MM.1S (cell line): ENCODE results near the gene PDSS2.

Experiments
- DNase-seq: peaks from one replicate; pipeline ENCODE4 v3.0.0-alpha.2; 2015
- H2AFZ ChIP-seq: fragments of 300-600 bp; sonication (generic); 2 replicates; pipeline ENCODE4 v1.6.0; 2016; ENCODE audit warnings: antibody characterized with exemption, low read length
- H3F3A ChIP-seq: fragments of 300-600 bp; sonication (generic); 2 replicates; pipeline ENCODE4 v1.6.1; 2016; ENCODE audit warnings: mild to moderate bottlenecking, antibody characterized with exemption, low read length, moderate library complexity, mixed read lengths; ENCODE audit not compliant: insufficient read depth
- H3K27ac ChIP-seq: fragments of 300-600 bp; sonication (generic); 2 replicates; pipeline ENCODE4 v1.5.1; 2016; ENCODE audit warnings: mild to moderate bottlenecking, low read length
- H3K27me3 ChIP-seq: fragments of 300-600 bp; sonication (generic); replicated peaks from 2 replicates; pipeline ENCODE4 v1.6.0; 2016; ENCODE audit warnings: low read length; ENCODE audit not compliant: insufficient read depth
- H3K36me3 ChIP-seq: fragments of 300-600 bp; sonication (generic); replicated peaks from 2 replicates; pipeline ENCODE4 v1.6.1; 2016; ENCODE audit warnings: mild to moderate bottlenecking, low read length, mixed read lengths; ENCODE audit not compliant: insufficient read depth
- H3K4me1 ChIP-seq: fragments of 300-600 bp; sonication (generic); 2 replicates; pipeline ENCODE4 v1.6.1; 2016; ENCODE audit warnings: low read length, mixed read lengths
- H3K4me2 ChIP-seq: fragments of 300-600 bp; sonication (generic); 2 replicates; pipeline ENCODE4 v1.6.0; 2016; ENCODE audit warnings: low read depth, low read length
- H3K4me3 ChIP-seq: fragments of 300-600 bp; sonication (generic); 2 replicates; pipeline ENCODE4 v1.5.1; 2016; ENCODE audit warnings: low read length, mixed read lengths
- H3K79me2 ChIP-seq: fragments of 300-600 bp; sonication (generic); 2 replicates; pipeline ENCODE4 v1.6.1; 2016; ENCODE audit warnings: mixed run types, low read length, mixed read lengths
- H3K9ac ChIP-seq: fragments of 300-600 bp; sonication (generic); 2 replicates; pipeline ENCODE4 v1.6.1; 2016; ENCODE audit warnings: low read length, mixed read lengths
- H3K9me2 ChIP-seq: fragments of 300-600 bp; sonication (generic); replicated peaks from 2 replicates; pipeline ENCODE4 v1.6.1; 2016; ENCODE audit warnings: mild to moderate bottlenecking, low read length, mixed read lengths; ENCODE audit not compliant: insufficient read depth
- H3K9me3 ChIP-seq: fragments of 300-600 bp; sonication (generic); replicated peaks from 2 replicates; pipeline ENCODE4 v1.6.1; 2016; ENCODE audit warnings: mild to moderate bottlenecking, low read length, mixed read lengths; ENCODE audit not compliant: insufficient read depth
- H4K20me1 ChIP-seq: fragments of 300-600 bp; sonication (generic); 2 replicates; pipeline ENCODE4 v1.6.1; 2016; ENCODE audit warnings: mild to moderate bottlenecking, low read length, moderate library complexity, mixed read lengths; ENCODE audit not compliant: insufficient read depth
- CTCF ChIP-seq: fragments of 300-600 bp; sonication (generic); IDR thresholded peaks from 2 replicates; pipeline ENCODE4 v1.5.1; 2016; ENCODE audit warnings: antibody characterized with exemption, low read length, mixed read lengths
- EZH2 ChIP-seq: fragments of 300-600 bp; sonication (generic); optimal IDR thresholded peaks from 2 replicates; pipeline ENCODE3; 2017; ENCODE audit warnings: low read depth, mild to moderate bottlenecking, antibody characterized with exemption, low read length, mixed read lengths
- EZH2phosphoT487 ChIP-seq: fragments of 300-600 bp; sonication (generic); IDR thresholded peaks from 2 replicates; pipeline ENCODE4 v1.6.1; 2018; ENCODE audit warnings: antibody characterized with exemption, low read length

PDSS2 gene

GRCh38 chr6:107493158-107494057 is 34.0 kb upstream of the PDSS2 start:
- Histone ChIP-seq H3K9ac (no peak overlapping the region), H3K36me3 (no peaks in the 10 kb centered on the region), H2AFZ (no peak overlapping the region), H4K20me1 (no peaks in the 10 kb centered on the region), H3K4me2 (no peak overlapping the region), H3K27me3 (peaks cover 27% of the 10 kb centered on the region), H3K4me1 (peaks cover 7% of the 10 kb centered on the region; the same call in 1 of the 2 replicates), H3K9me3 (no peaks in the 10 kb centered on the region), H3F3A (no peaks in the 10 kb centered on the region), H3K27ac (no peak overlapping the region), H3K9me2 (no peaks in the 10 kb centered on the region), H3K79me2 (no peaks in the 10 kb centered on the region), H3K4me3 (no peak overlapping the region)
- no peak for DNase-seq
- TF ChIP-seq EZH2 (no peak), EZH2phosphoT487 (no peak), CTCF (no peak)

GRCh38 chr6:107491760-107492660 is 32.6 kb upstream of the PDSS2 start:
- Histone ChIP-seq H2AFZ (no peak overlapping the region), H3K79me2 (no peaks in the 10 kb centered on the region), H3K4me2 (no peak overlapping the region), H3K36me3 (no peaks in the 10 kb centered on the region), H3F3A (no peaks in the 10 kb centered on the region), H3K9me2 (no peaks in the 10 kb centered on the region), H3K9me3 (no peaks in the 10 kb centered on the region), H4K20me1 (no peaks in the 10 kb centered on the region), H3K4me3 (no peak overlapping the region), H3K27ac (no peak overlapping the region), H3K27me3 (peaks cover 34% of the 10 kb centered on the region), H3K9ac (no peak overlapping the region), H3K4me1 (peaks cover 7% of the 10 kb centered on the region; the same call in 1 of the 2 replicates)
- TF ChIP-seq EZH2 (no peak), EZH2phosphoT487 (no peak), CTCF (no peak)
- no peak for DNase-seq

GRCh38 chr6:107491138-107491609 is 31.8 kb upstream of the PDSS2 start:
- no peak for DNase-seq
- TF ChIP-seq CTCF (no peak), EZH2 (no peak), EZH2phosphoT487 (no peak)
- Histone ChIP-seq H3K27me3 (peaks cover 41% of the 10 kb centered on the region), H3K36me3 (no peaks in the 10 kb centered on the region), H3K9me3 (no peaks in the 10 kb centered on the region), H3K9ac (no peak overlapping the region), H3K79me2 (no peaks in the 10 kb centered on the region), H4K20me1 (no peaks in the 10 kb centered on the region), H3K27ac (no peak overlapping the region), H3K9me2 (no peaks in the 10 kb centered on the region), H2AFZ (peak overlapping the region; percentile 82), H3K4me3 (peak overlapping the region; percentile 69), H3K4me2 (peak overlapping the region; percentile 98), H3F3A (no peaks in the 10 kb centered on the region), H3K4me1 (peaks cover 4% of the 10 kb centered on the region; the same call in 1 of the 2 replicates)
